OCI-M1 (cell line): ENCODE results near the gene PI16.
"Not testable (repeated sequence)": the region's sequence is repeated elsewhere in the genome, so short reads cannot be mapped to it uniquely, and the experiment has no call there.

Experiments used
- DNase-seq: peaks from one replicate; lab custom pipeline; 2025; lab: John Stamatoyannopoulos, UW

Gene PI16

DNA sequence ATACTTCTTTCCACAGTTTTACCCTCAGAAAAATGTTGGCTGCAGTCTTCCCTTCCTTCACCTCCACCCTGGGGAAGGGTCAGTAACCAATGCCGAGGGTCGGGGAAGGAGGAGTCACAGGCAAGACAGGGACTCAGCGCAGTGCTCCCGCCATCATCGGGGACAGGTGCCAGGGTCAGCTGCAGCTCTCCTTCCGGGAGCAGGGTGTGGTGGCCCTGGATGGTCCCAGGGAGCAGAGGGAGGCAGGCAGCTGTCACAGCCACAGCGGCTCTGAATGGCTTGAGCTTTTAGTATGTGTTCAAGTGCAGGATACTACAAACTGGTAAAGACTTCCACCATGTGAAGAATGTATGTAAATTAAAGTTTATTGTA lies 26.0 kb upstream of the PI16 start:
- DNase-seq, result no peak

DNA sequence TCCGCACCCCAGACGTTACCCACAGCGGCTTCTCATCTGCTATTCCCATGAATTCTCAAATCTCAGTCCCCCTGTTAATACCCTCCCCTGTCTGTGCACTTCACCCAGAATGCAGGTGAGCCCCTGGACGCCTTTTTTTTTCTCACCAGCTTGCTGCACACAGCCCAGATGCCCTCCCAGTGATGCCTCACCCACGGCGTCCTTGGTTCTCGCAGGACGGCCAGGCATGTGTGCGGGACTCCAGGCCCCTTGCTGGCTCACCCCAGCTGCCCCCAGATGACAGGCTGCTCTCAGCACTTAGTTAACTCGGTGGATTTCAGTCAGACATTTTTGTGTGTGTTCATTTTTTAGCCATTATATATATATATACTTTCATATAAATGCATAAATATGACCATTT lies 25.4 kb upstream of the PI16 start:
- no peak for DNase-seq

DNA sequence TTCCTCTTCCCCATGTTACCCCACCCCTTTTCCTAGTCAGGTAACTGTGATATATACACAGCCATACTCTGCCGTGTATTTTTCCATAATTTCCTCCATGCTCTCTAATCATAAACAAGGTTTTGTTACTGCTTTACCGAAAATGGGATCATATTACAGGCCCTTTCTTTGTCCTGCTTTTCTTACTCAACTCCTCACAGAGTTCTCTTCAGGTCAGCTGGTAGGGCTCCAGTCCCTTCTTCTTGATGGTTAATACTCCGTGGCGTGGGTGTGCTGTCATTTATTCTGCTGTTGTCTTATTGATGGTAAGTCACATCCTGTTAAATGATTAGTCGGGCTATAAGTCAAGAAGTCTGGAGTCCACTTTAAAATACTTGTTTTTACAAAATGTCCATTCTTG lies 24.9 kb upstream of the PI16 start:
- DNase-seq, result no peak

DNA sequence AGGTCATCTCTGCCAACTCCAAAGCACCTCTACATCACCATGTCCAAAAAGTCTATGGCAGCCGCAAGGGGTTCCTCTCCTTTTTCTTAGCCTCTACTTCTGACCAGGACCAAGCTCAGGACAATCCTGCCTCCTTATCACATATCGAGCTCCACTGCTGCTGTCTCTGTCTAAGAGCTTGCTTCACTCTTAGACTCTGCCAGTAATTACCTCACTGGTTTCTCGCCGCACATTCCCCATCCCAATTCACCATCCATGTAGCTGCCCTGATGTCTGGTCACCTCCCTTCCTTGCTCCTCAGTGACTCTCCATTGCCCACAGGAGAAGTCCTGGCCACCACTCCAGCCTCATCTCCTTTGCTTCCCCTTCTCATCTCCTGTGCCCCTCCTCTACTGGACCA lies 24.1 kb upstream of the PI16 start:
- no peak for DNase-seq

DNA sequence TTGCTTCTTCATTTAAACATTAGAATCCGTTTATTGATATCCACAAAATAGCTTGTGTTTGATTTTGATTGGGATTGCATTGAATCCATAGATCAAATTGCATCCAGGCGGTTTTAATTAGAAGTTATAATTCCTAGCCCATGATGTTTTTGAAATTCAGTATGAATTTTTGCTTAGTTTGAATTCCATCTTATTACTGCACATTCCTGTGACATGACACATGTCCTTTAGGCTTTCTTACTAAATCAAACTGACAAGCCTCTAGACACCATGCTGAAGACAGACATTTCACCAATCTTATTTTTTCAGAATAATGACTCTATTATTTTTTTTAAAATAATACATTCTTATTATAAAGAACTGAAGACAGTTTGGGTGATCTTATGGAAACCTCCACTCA lies 21.4 kb upstream of the PI16 start:
- DNase-seq, result no peak

DNA sequence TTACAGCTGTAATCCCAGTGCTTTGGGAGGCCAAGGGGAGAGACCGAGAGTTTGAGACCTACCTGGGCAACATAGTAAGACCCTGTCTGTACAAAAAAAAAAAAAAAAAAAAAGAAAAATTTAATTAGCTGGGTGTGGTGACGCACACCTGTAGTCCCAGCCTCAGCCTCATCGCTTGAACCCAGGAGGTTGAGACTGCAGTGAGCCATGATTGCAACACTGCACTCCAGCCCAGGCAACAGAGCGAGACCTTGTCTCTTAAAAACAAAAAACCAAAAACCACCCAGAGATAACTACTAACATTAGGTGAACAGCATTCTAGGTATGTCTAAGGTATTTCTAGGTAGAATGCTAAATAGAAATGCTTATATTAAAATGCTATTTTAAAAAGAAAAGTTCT lies 21.0 kb upstream of the PI16 start:
- DNase-seq, result no peak

DNA sequence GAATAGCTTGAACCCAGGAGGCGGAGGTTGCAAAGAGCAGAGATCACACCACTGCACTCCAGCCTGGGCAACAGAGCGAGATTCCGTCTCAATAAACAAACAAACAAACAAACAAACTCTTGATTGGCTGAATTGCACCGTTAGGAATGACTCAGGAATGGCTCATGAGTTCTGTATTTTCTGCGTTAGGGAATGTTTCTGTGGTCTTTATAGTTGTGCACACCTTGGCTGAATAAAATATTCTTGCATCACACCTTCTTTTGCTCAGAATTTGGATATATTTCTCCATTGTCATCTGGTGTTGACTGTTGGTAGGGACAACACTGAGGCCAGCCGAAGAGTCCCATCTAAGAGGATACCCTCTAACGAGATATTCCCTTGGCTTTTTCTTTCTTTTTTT lies 19.6 kb upstream of the PI16 start:
- no peak for DNase-seq

DNA sequence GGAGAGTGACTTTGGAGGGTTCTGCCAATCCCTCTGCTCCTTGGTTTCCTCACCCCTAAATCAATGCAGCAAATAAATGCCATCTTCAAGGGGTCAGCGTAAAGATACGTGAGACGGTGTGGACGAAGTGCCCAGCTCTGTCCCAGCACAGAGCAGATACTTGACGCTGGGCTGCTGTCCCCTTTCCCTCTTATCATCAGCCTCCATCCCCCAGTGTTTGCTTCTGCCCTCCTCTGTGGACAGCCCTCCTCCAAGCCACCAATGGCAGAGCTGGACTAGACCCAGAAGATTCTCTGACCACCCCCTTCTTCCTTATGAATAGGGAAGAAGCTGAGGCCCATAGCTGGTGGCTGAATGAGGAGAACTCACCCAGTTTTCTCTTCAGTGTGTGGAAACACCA lies 17.7 kb upstream of the PI16 start:
- no peak for DNase-seq

DNA sequence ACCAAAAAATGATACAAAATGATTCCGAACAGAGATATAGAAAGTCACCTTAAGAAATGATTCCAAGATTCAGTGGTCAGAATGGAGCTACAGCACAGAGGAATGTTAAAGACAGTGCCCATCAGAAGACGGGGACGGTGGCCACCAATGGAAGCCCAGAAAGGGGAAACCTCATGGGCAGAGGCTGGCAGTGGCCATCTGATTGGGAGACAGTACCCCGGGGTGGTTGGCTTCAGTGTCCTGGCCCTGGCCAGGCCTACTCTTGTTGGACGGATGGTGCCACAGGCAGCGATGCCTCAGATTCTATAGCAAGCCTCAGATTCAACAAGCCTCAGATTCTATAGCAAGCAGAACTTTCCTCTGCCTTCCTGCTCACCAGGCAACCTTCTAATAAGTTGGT lies 16.6 kb upstream of the PI16 start:
- no peak for DNase-seq

DNA sequence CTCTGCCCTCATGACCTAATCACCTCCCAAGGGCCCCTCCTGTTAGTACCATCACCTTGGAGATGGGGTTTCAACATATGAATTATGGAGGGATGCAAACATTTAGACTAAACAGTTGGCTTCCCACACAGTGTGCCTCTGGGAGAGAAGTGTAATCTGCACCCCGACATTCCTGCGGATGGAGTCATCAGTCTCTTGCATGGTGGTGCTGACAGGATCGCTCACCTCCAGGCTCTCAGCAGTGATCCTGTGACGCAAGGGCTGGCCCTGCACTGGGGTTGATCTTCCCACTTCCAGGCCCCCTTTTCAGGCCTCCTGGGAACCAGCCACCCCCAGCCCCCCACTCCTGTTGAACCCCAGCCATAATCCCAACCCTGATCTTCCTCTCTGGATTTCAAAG lies 16.0 kb upstream of the PI16 start:
- DNase-seq, result no peak

DNA sequence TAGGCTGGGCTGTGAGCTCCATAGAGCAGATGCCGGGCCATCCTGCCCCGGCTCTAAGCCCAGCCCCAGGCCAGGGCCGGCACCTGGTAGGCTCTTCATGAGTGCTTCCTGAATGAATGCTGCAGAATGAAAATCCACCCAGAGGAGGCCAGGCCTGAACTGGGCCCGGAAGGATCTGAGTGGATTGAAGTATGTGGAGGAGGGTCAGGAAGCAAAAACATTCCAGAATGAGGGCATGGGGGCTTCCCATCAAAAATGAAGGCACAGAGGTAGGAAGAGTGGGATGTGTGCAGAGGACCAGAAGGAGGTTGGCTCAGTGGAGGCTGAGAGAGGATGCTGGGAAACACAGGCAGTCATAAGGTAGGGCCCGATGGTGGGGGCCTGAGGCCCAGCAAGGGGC lies 15.5 kb upstream of the PI16 start:
- not testable (repeated sequence) for DNase-seq

DNA sequence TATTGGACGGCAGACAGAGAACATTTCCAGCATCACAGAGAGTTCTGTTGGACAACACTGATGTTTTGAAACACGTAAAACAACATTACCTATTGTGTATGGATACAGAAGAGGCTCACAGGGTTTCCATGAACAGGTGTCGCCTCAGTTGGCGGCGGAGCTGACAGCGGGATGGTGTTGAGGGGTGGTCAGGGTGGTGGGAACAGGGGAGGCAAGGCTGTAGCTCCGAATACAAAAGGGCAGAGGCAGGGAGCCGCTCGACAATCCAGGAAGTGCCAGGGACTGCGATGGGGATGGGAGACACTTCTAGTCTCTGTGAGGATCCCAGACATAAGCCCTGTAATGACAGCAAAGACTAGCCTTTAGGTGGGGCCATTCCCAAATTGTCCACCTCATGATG lies 14.5 kb upstream of the PI16 start:
- DNase-seq, result no peak

DNA sequence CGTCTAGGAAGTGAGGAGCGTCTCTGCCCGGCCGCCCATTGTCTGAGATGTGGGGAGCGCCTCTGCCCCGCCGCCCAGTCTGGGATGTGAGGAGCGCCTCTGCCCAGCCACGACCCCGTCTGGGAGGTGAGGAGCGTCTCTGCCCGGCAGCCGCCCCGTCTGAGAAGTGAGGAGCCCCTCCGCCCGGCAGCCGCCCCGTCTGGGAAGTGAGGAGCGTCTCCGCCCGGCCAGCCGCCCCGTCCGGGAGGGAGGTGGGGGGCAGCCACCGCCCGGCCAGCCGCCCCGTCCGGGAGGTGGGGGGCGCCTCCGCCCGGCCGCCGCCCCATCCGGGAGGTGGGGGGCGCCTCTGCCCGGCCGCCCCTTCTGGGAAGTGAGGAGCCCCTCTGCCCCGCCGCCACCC lies 13.0 kb upstream of the PI16 start:
- not testable (repeated sequence) for DNase-seq

DNA sequence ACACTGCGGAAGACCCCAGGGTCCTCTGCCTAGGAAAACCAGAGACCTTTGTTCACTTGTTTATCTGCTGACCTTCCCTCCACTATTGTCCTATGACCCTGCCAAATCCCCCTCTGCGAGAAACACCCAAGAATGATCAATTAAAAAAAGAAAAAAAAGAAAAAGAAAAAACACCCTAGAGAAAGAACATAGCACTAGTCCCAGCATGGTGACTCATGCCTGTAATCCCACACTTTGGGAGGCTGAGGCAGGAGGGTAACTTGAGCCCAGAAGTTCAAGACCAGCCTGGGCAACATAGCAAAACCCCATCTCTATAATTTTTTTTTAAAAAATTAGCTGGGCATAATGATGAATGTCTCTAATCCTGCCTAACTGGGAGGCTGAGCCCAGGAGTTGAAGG lies 12.2 kb upstream of the PI16 start:
- not testable (repeated sequence) for DNase-seq

DNA sequence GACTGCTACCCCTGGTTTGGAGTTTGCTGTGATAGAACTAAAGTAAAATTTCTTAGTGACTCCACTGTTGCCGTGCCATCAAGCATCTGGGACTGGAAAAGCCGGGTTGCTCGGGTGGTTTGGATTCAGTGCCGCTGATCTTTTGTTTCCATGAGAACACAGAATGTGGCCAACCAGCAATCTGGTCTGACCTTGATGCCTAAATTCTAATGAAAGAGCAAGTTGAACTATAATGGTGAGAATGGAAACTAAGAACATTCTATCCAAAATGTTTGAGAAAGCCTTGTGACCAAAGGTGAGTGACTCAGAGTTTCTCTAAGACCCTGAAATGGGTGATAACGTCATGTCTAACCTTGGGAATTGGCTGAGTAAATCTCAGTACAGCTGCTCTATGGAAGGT lies 9.9 kb upstream of the PI16 start:
- DNase-seq, result no peak

DNA sequence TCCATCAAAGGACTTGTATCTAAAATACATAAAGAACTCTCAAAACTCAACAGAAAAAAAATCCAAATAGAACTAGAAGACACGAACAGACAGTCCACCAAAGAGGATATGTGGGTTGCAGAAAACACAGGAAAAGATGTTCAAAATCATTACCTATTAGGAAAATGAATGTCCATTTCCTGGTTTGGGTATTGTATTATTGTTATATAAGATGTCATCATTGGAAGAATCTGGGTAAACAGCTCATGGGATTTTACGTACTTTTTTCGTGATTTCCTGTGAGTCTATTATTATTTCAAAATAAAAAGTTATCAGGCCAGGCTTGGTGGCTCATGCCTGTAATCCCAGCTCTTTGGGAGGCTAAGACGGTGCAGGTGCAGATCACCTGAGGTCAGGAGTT lies 9.2 kb upstream of the PI16 start:
- DNase-seq, result no peak

DNA sequence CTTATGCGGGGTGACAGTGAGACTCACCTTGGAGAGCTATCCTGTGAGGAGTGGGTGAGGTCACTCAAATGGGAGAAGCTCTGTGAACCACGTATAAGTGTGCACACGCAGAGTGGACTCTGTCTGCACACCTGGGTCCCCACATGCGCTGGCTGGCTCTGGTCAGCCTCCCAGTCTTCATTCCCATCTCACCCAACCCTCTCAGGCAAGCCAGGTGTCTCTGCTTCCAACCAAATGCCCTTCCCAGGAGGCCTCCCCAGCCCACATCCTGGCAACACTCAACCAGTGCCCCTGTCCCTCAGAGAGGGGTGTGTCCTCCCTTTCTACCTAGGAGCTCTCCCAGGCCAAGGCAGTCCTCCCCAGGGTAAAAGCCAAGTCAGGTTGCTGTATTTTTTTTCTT lies 8.0 kb upstream of the PI16 start:
- no peak for DNase-seq

DNA sequence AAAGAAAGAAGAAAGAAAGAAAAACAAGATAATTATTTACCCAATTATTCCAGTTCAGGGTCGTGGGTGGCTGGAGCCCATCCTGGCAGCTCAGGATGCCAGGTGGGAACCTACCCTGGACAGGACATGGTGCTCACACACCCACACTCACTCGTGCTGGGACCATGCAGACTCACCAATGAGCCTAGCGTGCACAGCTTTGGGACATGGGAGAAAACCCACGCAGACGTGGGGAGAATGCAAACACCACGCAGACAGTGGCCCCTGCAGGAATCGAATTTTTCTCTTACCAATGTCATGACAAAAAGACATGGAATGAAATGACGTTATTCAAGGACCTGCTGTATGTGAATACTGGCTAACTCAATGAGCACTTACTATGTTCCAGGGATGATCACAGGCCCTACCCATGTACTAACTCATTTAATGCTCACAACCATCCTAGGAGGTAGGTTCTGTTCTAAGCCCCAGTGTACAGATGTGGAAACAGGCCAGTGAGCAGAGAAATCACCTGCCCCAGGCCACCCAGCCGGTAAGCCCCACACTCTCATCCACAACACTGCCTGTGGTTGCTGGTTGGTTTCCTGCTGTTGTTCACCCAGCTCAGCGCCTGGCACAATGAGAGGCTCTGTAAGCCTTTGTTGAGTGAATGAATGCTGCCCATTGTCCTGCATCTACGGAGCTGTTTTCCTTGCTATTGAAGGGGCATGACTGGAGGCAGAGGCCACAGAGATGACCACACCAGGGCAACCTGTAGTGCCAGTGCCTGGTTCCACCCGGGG lies 6.8 kb upstream of the PI16 start:
- no peak for DNase-seq

DNA sequence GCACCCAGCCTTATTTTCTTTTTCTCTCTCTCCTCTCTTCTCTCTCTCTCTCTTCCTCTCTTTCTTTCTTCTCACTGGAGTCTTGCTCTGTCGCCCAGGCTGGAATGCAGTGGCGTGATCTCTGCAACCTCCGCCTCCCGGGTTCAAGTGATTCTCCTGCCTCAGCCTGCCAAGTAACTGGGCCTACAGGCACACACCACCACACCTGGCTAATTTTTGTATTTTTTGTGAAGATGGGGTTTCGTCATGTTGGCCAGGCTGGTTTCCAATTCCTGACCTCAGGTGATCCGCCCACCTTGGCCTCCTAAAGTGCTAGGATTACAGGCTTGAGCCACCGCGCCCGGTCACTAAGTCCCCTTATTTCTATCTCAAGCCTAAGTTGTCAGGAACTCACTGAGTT lies 5.5 kb upstream of the PI16 start:
- DNase-seq, result not testable (repeated sequence)

DNA sequence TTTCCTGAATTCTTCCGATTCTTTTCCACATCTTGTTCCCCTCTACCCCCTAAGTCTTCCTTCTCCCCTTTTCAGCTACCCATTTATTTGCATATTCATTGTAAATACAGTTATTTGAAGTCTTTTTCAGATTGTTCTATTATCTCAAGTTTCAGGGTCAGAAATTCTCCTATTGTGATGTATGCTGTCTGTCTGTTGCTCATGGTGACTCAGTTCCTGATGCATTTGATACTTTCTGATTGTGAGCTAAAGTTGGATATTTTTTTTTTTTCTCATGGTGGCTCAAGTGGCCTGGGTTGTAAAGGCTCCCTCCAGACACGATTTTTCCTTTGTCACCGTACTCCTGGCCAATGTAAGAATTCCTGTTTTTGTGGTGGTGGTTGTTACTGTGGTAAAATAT lies 4.9 kb upstream of the PI16 start:
- no peak for DNase-seq

DNA sequence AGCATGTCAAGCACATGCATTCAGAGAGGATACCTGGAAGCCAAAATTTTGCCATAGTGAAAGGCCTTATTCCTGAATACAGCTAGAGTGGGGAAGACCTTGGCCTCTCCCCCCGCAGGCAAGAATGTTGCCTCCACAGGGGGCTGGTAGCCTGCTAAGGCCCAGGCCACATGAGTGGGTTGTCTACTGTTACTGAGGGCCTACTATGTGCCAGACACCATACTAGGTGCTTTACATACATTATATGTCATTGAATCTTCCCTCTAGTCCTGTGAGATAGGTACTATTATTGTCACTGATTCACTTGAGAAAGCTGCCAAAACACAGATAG lies 642 bp upstream of the PI16 start:
- no peak for DNase-seq

DNA sequence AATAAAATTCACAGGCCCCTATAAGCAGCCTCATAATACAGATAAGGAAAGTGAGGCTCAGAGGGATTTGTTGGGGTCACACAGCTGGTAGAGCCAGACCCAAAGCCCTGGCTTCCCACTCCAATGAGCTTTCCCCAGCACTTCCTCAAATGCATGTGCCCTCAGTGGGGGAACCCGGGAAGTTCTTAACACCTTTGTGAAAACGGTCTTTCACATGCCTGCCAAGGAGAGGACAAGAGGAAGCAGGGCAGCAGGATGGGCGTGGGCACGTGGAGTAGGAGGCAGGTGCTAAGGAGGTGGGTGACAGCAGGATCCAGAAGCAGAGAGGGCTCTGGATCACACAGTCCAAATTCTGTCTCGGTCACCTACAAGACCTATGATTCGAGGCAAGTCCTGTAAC lies 598 bp downstream of the PI16 start:
- DNase-seq, result no peak

DNA sequence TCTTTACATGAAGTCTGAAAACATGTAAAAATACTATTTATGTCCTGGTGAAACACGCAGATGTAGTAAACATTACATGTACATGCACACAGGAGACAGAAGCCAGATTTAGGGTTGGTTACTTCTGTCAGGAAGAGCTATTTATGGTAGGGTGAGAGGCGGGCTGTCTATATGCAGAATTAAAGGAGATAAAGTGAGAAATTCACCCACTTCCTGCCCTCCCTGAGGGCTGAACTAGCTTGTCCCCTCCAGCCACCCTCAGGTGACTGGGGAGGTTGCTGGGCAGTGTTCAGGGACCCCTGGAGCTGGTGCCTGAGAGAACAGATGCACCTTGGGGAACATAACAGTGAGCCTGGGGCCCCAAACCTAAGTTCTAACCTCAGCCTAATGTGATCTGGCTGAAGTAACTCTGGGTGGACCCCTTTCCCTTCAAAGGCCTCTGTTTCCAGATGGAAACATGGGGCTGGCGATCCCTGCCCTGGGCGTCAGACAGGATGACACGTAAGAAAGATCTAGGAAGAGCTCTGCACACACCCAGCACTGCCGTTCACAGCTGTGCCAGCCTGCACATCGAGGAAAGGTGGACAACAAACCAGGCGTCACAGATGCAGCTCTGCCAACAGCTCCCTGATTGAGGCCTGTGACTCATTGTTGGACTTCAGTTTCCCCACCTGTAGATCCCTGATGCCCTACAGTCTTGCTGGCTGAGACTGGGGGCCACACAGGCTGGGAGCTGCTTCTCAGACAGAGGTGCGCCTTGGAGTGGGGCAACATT lies 1.3 kb downstream of the PI16 start:
- no peak for DNase-seq

DNA sequence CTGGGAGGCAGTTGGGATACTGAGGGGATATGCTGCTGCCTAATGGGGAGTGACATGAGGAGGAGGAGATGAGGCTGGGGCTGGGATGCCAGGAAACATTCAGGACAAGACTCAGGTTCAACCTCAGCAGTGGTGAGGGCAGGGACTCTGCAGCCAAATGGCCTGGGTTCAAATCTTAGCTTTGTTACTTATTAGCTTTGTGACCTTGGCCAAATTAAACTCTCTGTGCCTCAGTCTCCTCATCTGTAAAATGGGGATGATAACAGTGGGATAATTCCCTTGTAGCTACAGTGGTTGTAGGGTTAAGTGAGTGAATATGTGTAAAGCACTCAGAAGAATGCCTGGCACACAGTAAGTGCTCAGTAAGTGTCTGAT lies 1.9 kb downstream of the PI16 start:
- no peak for DNase-seq
